Neural cell (in vitro differentiated cells): Measurements from ENCODE around the gene ACTMAP. TPM values are rescaled to one million over a fixed set of nuclear protein-coding genes. Genes with fewer than 3 reads are reported as not detected.

Experiments
- H2AFZ ChIP-seq: fragments of 200-600, 300-800 bp; sonication (generic), shearing (Covaris generic); 2 replicates; pipeline ENCODE4 v1.6.0; 2014; ENCODE audit warnings: low read depth, mild to moderate bottlenecking, antibody characterized with exemption, low read length, moderate library complexity
- H3F3A ChIP-seq: fragments of 200-600 bp; shearing (Covaris generic); 2 replicates; pipeline ENCODE4 v1.6.1; 2016; ENCODE audit warnings: mild to moderate bottlenecking, moderate library complexity, mixed read lengths, antibody characterized with exemption, low read length; ENCODE audit not compliant: insufficient read depth, poor library complexity, severe bottlenecking
- H3K27ac ChIP-seq: fragments of 200-600, 300-800 bp; sonication (generic), shearing (Covaris generic); 2 replicates; pipeline ENCODE4 v1.5.1; 2014; ENCODE audit warnings: mild to moderate bottlenecking, low read length, moderate library complexity
- H3K27me3 ChIP-seq: fragments of 300-800, 200-600 bp; sonication (generic), shearing (Covaris generic); 2 replicates; pipeline ENCODE4 v1.6.0; 2014; ENCODE audit warnings: mild to moderate bottlenecking, low read depth, low read length, moderate library complexity; ENCODE audit not compliant: insufficient read depth
- H3K36me3 ChIP-seq: fragments of 300-800, 200-600 bp; sonication (generic), shearing (Covaris generic); 2 replicates; pipeline ENCODE4 v1.5.1; 2014; ENCODE audit warnings: mild to moderate bottlenecking, antibody characterized with exemption, low read length, moderate library complexity; ENCODE audit not compliant: insufficient read depth
- H3K4me2 ChIP-seq: fragments of 300-800, 200-600 bp; sonication (generic), shearing (Covaris generic); 2 replicates; pipeline ENCODE4 v1.6.0; 2014; ENCODE audit warnings: mild to moderate bottlenecking, low read length
- H3K4me3 ChIP-seq: fragments of 300-800, 200-600 bp; sonication (generic), shearing (Covaris generic); 2 replicates; pipeline ENCODE4 v1.5.1; 2014; ENCODE audit warnings: mild to moderate bottlenecking, low read length, moderate library complexity
- H3K79me2 ChIP-seq: fragments of 200-600 bp; shearing (Covaris generic); replicated peaks from 2 replicates; pipeline ENCODE4 v1.6.0; 2014; ENCODE audit warnings: mild to moderate bottlenecking, low read length, moderate library complexity; ENCODE audit not compliant: insufficient read depth
- H3K9ac ChIP-seq: fragments of 300-800, 200-600 bp; sonication (generic), shearing (Covaris generic); 2 replicates; pipeline ENCODE4 v1.6.1; 2016; ENCODE audit warnings: mild to moderate bottlenecking, low read length, mixed read lengths
- H3K9me2 ChIP-seq: fragments of 200-600 bp; shearing (Covaris generic); 2 replicates; pipeline ENCODE4 v1.6.1; 2016; ENCODE audit warnings: mild to moderate bottlenecking, low read length, mixed read lengths; ENCODE audit not compliant: insufficient read depth
- H3K9me3 ChIP-seq: fragments of 200-600, 300-800 bp; sonication (generic), shearing (Covaris generic); 2 replicates; pipeline ENCODE4 v1.6.1; 2016; ENCODE audit warnings: mild to moderate bottlenecking, mixed run types, low read length, moderate library complexity, mixed read lengths
- H4K20me1 ChIP-seq: fragments of 200-600 bp; shearing (Covaris generic); 2 replicates; pipeline ENCODE4 v1.6.1; 2016; ENCODE audit warnings: mild to moderate bottlenecking, mixed run types; ENCODE audit not compliant: insufficient read depth
- EP300 ChIP-seq: fragments of 450-650 bp; conservative IDR thresholded peaks from 2 replicates; pipeline ENCODE4 v1.6.1; 2014; ENCODE audit warnings: antibody characterized with exemption, mild to moderate bottlenecking, moderate library complexity; ENCODE audit not compliant: poor library complexity, severe bottlenecking
- EZH2 ChIP-seq: fragments of 200-600, 300-800 bp; shearing (Covaris generic), sonication (generic); IDR thresholded peaks from 2 replicates; pipeline ENCODE4 v1.6.1; 2014; ENCODE audit warnings: antibody characterized with exemption, low read length, borderline replicate concordance, mild to moderate bottlenecking; ENCODE audit not compliant: insufficient read depth, poor library complexity, severe bottlenecking
- MXI1 ChIP-seq: fragments of 450-650 bp; conservative IDR thresholded peaks from 2 replicates; pipeline ENCODE4 v1.6.1; 2014; ENCODE audit warnings: antibody characterized with exemption, mild to moderate bottlenecking; ENCODE audit not compliant: poor library complexity, severe bottlenecking
- POLR2AphosphoS5 ChIP-seq: IDR thresholded peaks from 2 replicates; pipeline ENCODE4 v1.6.1; 2012
- RAD21 ChIP-seq: fragments of 450-650 bp; conservative IDR thresholded peaks from 2 replicates; pipeline ENCODE4 v1.6.1; 2014; ENCODE audit warnings: antibody characterized with exemption, mild to moderate bottlenecking, moderate library complexity
- REST ChIP-seq: IDR thresholded peaks from 2 replicates; pipeline ENCODE4 v1.6.1; 2012; ENCODE audit warnings: borderline replicate concordance
- SMC3 ChIP-seq: fragments of 450-650 bp; conservative IDR thresholded peaks from 2 replicates; pipeline ENCODE4 v1.6.1; 2014; ENCODE audit warnings: antibody characterized with exemption, mild to moderate bottlenecking, moderate library complexity; ENCODE audit not compliant: poor library complexity
- TAF1 ChIP-seq: IDR thresholded peaks from 2 replicates; pipeline ENCODE4 v1.6.1; 2012; ENCODE audit warnings: low read depth
- polyA plus RNA-seq: library from polyadenylated mRNA; depleted of rRNA; stranded (reverse); fragments of >200 nt; gene quantifications from 2 replicates; pipeline ENCODE4 v1.2.3, GENCODE V29; 2014
- TF ChIP-seq, protein P1 (sequence below): fragments of 450-650 bp; IDR thresholded peaks from 2 replicates; pipeline ENCODE4 v1.5.1; 2014; ENCODE audit warnings: antibody characterized with exemption, mild to moderate bottlenecking, moderate library complexity; ENCODE audit not compliant: poor library complexity, severe bottlenecking

ACTMAP gene
- polyA plus RNA-seq, 1 donor from 2014 or later, result not detected

DNA sequence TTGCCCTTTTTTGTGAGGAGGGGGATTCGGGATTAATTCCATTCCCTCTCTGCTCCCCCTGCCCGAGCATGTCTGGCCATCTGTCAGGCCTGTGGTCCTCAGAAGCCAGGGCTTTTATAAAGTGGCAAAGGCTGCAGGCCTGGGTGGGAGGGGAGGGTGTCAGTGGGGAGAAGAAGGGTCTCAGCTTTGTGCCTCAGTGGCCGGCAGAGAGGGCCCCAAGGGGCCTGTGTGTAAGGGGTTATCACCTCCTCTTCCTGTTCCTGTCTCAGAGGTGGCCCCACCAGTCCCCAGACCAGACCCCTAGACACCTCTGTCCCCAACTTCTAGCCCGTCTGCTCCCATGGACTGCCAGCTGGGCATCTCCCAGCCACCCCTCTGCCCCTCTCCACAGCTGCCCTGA, 56.4 kb downstream of the ACTMAP start:
- no peaks in the 10 kb centered on the region for H3K9me3 ChIP-seq
- H3K36me3 ChIP-seq, result no peaks in the 10 kb centered on the region
- H3K9ac ChIP-seq, result no peak overlapping the region
- no peak overlapping the region for H3K27ac ChIP-seq
- no peak for TF ChIP-seq TAF1
- no peaks in the 10 kb centered on the region for H3F3A ChIP-seq
- H2AFZ ChIP-seq, result no peak overlapping the region
- H4K20me1 ChIP-seq, result no peaks in the 10 kb centered on the region
- no peaks in the 10 kb centered on the region for H3K27me3 ChIP-seq
- no peaks in the 10 kb centered on the region for H3K9me2 ChIP-seq
- H3K4me3 ChIP-seq, result no peak overlapping the region
- no peak overlapping the region for H3K4me2 ChIP-seq
- H3K79me2 ChIP-seq, result peaks cover 8% of the 10 kb centered on the region

GRCh38 chr19:40693150-40693788, 57.0 kb downstream of the ACTMAP start:
- TF ChIP-seq EZH2 (no peak), MXI1 (no peak), TAF1 (no peak), RAD21 (no peak), EP300 (no peak), REST (no peak), POLR2AphosphoS5 (no peak), SMC3 (no peak)
- TF ChIP-seq, protein P1, sequence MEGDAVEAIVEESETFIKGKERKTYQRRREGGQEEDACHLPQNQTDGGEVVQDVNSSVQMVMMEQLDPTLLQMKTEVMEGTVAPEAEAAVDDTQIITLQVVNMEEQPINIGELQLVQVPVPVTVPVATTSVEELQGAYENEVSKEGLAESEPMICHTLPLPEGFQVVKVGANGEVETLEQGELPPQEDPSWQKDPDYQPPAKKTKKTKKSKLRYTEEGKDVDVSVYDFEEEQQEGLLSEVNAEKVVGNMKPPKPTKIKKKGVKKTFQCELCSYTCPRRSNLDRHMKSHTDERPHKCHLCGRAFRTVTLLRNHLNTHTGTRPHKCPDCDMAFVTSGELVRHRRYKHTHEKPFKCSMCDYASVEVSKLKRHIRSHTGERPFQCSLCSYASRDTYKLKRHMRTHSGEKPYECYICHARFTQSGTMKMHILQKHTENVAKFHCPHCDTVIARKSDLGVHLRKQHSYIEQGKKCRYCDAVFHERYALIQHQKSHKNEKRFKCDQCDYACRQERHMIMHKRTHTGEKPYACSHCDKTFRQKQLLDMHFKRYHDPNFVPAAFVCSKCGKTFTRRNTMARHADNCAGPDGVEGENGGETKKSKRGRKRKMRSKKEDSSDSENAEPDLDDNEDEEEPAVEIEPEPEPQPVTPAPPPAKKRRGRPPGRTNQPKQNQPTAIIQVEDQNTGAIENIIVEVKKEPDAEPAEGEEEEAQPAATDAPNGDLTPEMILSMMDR, result no peak
- Histone ChIP-seq H3F3A (no peaks in the 10 kb centered on the region), H3K9ac (no peak overlapping the region), H3K79me2 (peaks cover 15% of the 10 kb centered on the region), H3K4me3 (no peak overlapping the region), H3K9me3 (no peaks in the 10 kb centered on the region), H3K27me3 (no peaks in the 10 kb centered on the region), H3K36me3 (no peaks in the 10 kb centered on the region), H3K27ac (no peak overlapping the region), H3K9me2 (no peaks in the 10 kb centered on the region), H3K4me2 (no peak overlapping the region), H4K20me1 (no peaks in the 10 kb centered on the region), H2AFZ (no peak overlapping the region)

- Histone ChIP-seq H3F3A (no peaks in the 10 kb centered on the region), H3K36me3 (no peaks in the 10 kb centered on the region), H4K20me1 (no peaks in the 10 kb centered on the region), H3K9me2 (no peaks in the 10 kb centered on the region), H3K9ac (no peak overlapping the region), H2AFZ (no peak overlapping the region), H3K27ac (no peak overlapping the region), H3K4me3 (no peak overlapping the region), H3K9me3 (no peaks in the 10 kb centered on the region), H3K79me2 (peaks cover 21% of the 10 kb centered on the region), H3K4me2 (no peak overlapping the region), H3K27me3 (no peaks in the 10 kb centered on the region)
- TF ChIP-seq POLR2AphosphoS5, result no peak
- TF ChIP-seq RAD21, result no peak
- no peak for TF ChIP-seq TAF1
- TF ChIP-seq, protein P1, result no peak
- TF ChIP-seq EZH2, result no peak
- no peak for TF ChIP-seq SMC3
- TF ChIP-seq MXI1, result no peak
- no peak for TF ChIP-seq EP300
- no peak for TF ChIP-seq REST
Observed at GRCh38 chr19:40692212-40692551, 58.1 kb downstream of the ACTMAP start.
